SK-N-MC (cell line): ENCODE results near the gene GPR141.

ENCODE experiments used
- EZH2 ChIP-seq: fragments of 200-600 bp; sonication (generic); IDR thresholded peaks from one replicate; pipeline ENCODE4 v1.6.1; 2017; ENCODE audit warnings: antibody characterized with exemption
- FOXP2 ChIP-seq: optimal IDR thresholded peaks from 2 replicates; pipeline ENCODE3; 2011; ENCODE audit warnings: mild to moderate bottlenecking, moderate library complexity; ENCODE audit not compliant: insufficient read depth; ENCODE audit errors: extremely low read length, control extremely low read depth
- POLR2AphosphoS5 ChIP-seq: IDR thresholded peaks from 2 replicates; pipeline ENCODE4 v1.6.1; 2012; ENCODE audit warnings: mild to moderate bottlenecking, low read depth, low read length, borderline replicate concordance

- TF ChIP-seq EZH2 (no peak), POLR2AphosphoS5 (no peak), FOXP2 (no peak)
These were observed 103.4 kb downstream of the GPR141 start for GRCh38 chr7:37786741-37787569.
